ENCODE data around the gene RIC1. TPM values are rescaled to one million over a fixed set of nuclear protein-coding genes. Genes with fewer than 3 reads are reported as not detected.
"Not testable (repeated sequence)": the region's sequence is repeated elsewhere in the genome, so short reads cannot be mapped to it uniquely, and the experiment has no call there.

Gene RIC1
- total RNA-seq, 4 donors from 2014 or later: 40.5 to 76.0 (median 43.4) TPM

DNA sequence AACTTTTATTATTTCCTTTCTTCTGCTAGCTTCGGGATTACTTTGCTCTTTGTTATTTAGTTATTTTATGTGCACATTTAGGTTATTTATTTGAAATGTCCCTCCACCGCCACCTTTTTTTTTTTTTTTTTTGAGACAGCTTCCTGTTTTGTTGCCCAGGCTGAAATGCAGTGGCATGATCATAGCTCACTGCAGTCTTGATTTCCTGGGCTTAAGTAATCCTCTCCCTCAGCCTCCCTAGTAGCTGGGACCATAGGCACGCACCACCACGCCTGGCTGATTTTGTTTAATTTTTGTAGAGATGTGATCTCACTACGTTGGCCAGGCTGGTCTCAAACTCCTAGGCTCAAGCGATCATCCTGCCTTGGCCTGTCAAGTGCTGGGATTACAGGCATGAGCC, 38.5 kb downstream of the RIC1 start:
- H3K36me3 ChIP-seq: peaks cover 11% of the 10 kb centered on the region
- no peak for DNase-seq (ENCODE audit: low spot score in 2 of 2)
- 95% methylated on average over 6 of the region's 6 CpGs for WGBS
- H3K27me3 ChIP-seq: no peaks in the 10 kb centered on the region
- H3K4me1 ChIP-seq: peaks cover 7% of the 10 kb centered on the region
- TF ChIP-seq, protein P1, sequence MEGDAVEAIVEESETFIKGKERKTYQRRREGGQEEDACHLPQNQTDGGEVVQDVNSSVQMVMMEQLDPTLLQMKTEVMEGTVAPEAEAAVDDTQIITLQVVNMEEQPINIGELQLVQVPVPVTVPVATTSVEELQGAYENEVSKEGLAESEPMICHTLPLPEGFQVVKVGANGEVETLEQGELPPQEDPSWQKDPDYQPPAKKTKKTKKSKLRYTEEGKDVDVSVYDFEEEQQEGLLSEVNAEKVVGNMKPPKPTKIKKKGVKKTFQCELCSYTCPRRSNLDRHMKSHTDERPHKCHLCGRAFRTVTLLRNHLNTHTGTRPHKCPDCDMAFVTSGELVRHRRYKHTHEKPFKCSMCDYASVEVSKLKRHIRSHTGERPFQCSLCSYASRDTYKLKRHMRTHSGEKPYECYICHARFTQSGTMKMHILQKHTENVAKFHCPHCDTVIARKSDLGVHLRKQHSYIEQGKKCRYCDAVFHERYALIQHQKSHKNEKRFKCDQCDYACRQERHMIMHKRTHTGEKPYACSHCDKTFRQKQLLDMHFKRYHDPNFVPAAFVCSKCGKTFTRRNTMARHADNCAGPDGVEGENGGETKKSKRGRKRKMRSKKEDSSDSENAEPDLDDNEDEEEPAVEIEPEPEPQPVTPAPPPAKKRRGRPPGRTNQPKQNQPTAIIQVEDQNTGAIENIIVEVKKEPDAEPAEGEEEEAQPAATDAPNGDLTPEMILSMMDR (IDR thresholded peaks at IDR 0.05): no peak
- no peak for TF ChIP-seq EP300 (IDR thresholded peaks at IDR 0.05)
- no peak for TF ChIP-seq POLR2AphosphoS5 (IDR thresholded peaks at IDR 0.05)
- TF ChIP-seq POLR2A (IDR thresholded peaks at IDR 0.05): no peak
- H3K4me3 ChIP-seq: no peak overlapping the region
- peaks cover 6% of the 10 kb centered on the region for H3K9me3 ChIP-seq
- no peak overlapping the region for H3K27ac ChIP-seq

DNA sequence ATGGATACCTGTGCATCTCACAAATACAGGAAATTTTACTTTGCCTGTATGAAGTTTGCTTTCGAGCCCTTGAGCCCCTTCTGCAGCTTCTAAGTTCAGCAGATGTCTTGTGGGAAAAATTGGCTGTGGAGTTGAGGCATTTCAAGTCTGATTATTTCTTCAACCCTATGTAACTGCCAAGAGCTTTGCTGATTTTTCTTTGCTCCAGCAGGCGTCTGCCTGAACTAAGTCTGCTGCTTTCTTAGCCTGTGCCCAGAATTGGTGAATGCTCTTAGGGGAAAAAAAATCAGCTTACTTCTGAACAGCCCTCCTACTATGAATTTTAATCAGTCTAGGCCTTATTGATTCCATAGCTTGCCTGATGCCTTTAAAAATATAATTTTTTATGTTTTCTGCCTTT, 41.2 kb downstream of the RIC1 start:
- 80% methylated on average over 2 of the region's 2 CpGs for WGBS
- peaks cover 7% of the 10 kb centered on the region for H3K4me1 ChIP-seq
- TF ChIP-seq POLR2AphosphoS5 (IDR thresholded peaks at IDR 0.05): no peak
- TF ChIP-seq, protein P1 (IDR thresholded peaks at IDR 0.05): no peak
- TF ChIP-seq EP300 (IDR thresholded peaks at IDR 0.05): no peak
- peaks cover 11% of the 10 kb centered on the region for H3K36me3 ChIP-seq
- no peak overlapping the region for H3K27ac ChIP-seq
- no peaks in the 10 kb centered on the region for H3K9me3 ChIP-seq
- no peaks in the 10 kb centered on the region for H3K27me3 ChIP-seq
- no peak for DNase-seq (ENCODE audit: low spot score in 2 of 2)
- H3K4me3 ChIP-seq: no peak overlapping the region

- H3K4me1 ChIP-seq: peaks cover 7% of the 10 kb centered on the region
- H3K27ac ChIP-seq: no peak overlapping the region
- no peak overlapping the region for H3K4me3 ChIP-seq
- DNase-seq (ENCODE audit: low spot score in 2 of 2): no peak
- no peaks in the 10 kb centered on the region for H3K36me3 ChIP-seq
- H3K27me3 ChIP-seq: no peaks in the 10 kb centered on the region
- 77% methylated on average over 3 of the region's 3 CpGs for WGBS
- no peak for TF ChIP-seq POLR2A (IDR thresholded peaks at IDR 0.05)
- H3K9me3 ChIP-seq: peaks cover 3% of the 10 kb centered on the region
These were observed 42.9 kb downstream of the RIC1 start for GRCh38 chr9:5671711-5672353.

GRCh38 chr9:5675046-5675445, 46.1 kb downstream of the RIC1 start:
- not testable (repeated sequence) for H3K4me1 ChIP-seq; H3K36me3 ChIP-seq; DNase-seq (ENCODE audit: low spot score in 2 of 2); H3K27ac ChIP-seq; H3K4me3 ChIP-seq; H3K27me3 ChIP-seq; H3K9me3 ChIP-seq
- WGBS: 94% methylated on average over 11 of the region's 11 CpGs

DNA sequence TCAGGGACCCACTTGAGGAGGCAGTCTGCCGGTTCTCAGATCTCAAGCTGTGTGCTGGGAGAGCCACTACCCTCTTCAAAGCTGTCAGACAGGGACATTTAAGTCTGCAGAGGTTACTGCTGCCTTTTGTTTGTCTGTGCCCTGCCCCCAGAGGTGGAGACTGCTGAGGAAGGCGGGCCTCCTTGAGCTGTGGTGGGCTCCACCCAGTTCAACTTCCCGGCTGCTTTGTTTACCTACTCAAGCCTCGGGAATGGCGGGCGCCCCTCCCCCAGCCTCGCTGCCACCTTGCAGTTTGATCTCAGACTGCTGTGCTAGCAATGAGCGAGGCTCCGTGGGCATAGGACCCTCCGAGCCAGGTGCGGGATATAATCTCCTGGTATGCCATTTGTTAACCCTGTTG, 54.7 kb downstream of the RIC1 start:
- 89% methylated on average over 3 of the region's 11 CpGs for WGBS
- H3K36me3 ChIP-seq; H3K4me1 ChIP-seq; H3K9me3 ChIP-seq; H3K27me3 ChIP-seq; H3K4me3 ChIP-seq; DNase-seq (ENCODE audit: low spot score in 2 of 2); H3K27ac ChIP-seq: not testable (repeated sequence)

DNA sequence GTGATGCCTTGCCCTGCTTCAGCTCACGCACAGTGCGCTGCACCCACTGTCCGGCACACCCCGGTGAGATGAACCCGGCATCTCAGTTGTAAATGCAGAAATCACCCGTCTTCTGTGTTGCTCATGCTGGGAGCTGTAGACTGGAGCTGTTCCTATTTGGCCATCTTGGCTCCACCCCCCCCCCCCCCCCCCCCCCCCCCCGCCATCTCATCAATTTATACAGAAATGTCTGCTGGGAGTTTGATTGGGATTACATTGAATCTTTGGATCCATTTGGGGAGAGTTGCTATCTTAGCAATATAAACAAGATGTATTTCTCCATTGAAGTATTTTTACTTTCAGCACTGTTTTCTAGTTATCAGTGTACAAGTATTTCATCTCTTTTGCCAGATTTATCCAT, 55.2 kb downstream of the RIC1 start:
- Histone ChIP-seq H3K4me1 (peaks cover 6% of the 10 kb centered on the region), H3K9me3 (no peaks in the 10 kb centered on the region), H3K36me3 (no peaks in the 10 kb centered on the region), H3K4me3 (no peak overlapping the region), H3K27ac (no peak overlapping the region), H3K27me3 (no peaks in the 10 kb centered on the region)
- WGBS: 95% methylated on average over 7 of the region's 7 CpGs
- no peak for TF ChIP-seq EP300 (IDR thresholded peaks at IDR 0.05)
- TF ChIP-seq, protein P1 (IDR thresholded peaks at IDR 0.05): no peak
- no peak for TF ChIP-seq POLR2A (IDR thresholded peaks at IDR 0.05)
- TF ChIP-seq POLR2AphosphoS5 (IDR thresholded peaks at IDR 0.05): no peak
- DNase-seq (ENCODE audit: low spot score in 2 of 2): no peak

DNA sequence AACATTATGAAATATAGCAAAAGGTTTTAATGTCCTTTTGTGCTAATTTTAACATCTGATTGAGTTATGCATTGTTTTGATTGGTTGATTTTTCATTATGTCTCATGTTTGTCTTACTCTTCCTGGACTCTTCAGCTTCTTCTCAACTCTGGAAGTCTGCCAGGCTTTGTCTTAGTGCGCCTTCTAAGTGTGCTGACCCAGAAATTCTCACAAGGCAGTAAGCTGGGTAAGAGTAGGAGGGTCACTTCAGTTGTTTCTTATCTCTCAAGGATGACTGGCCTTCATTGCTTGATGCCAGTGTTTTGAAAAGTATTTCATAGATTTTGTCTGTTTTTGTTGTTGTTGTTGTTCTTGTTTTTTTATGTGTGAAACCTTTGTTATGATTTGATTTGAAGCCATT, 59.2 kb downstream of the RIC1 start:
- no peaks in the 10 kb centered on the region for H3K36me3 ChIP-seq
- 35% methylated on average over 1 of the region's 1 CpG for WGBS
- no peak for TF ChIP-seq EP300 (IDR thresholded peaks at IDR 0.05)
- no peak for TF ChIP-seq POLR2A (IDR thresholded peaks at IDR 0.05)
- TF ChIP-seq, protein P1 (IDR thresholded peaks at IDR 0.05): no peak
- no peak for TF ChIP-seq POLR2AphosphoS5 (IDR thresholded peaks at IDR 0.05)
- no peak overlapping the region for H3K27ac ChIP-seq
- H3K4me1 ChIP-seq: peaks cover 6% of the 10 kb centered on the region
- H3K4me3 ChIP-seq: no peak overlapping the region
- DNase-seq (ENCODE audit: low spot score in 2 of 2): no peak
- no peaks in the 10 kb centered on the region for H3K27me3 ChIP-seq
- no peaks in the 10 kb centered on the region for H3K9me3 ChIP-seq
